HepG2 (cell line): ENCODE results near the gene CPT1B. TPM values are rescaled to one million over a fixed set of nuclear protein-coding genes. Genes with fewer than 3 reads are reported as not detected.

Experiments
- ATAC-seq: fragments of 200-7000 bp; cut with Tn5 transposase; 3 replicates; pipeline ENCODE4 v1.9.1; 2020; ENCODE audit warnings: mild to moderate bottlenecking, moderate library complexity
- BruUV-seq: library from RNA; stranded (reverse); fragments of 400-500 nt; replicated peaks from 2 replicates; lab custom pipeline; 2021; lab: Mats Ljungman, UMichigan
- CTCF ChIA-PET: fragments of 300-600 bp; formaldehyde crosslinking; extraction: SDS; loops from one replicate; lab custom pipeline; 2021; ENCODE audit warnings: low total read pairs, inconsistent platforms, low intra/inter-chr PET ratio; lab: Yijun Ruan, JAX
- POLR2A ChIA-PET: fragments of 350-600 bp; sonication (Branson Sonifier 250); formaldehyde crosslinking; loops from one replicate; lab custom pipeline; 2020; ENCODE audit warnings: antibody characterized with exemption, inconsistent platforms; lab: Yijun Ruan, JAX
- DNase-seq: peaks from one replicate; pipeline ENCODE4 v3.0.0-alpha.2; 2015; ENCODE audit warnings: low spot score
- FAIRE-seq: peaks from 3 replicates; lab custom pipeline; 2011; peaks lifted over from hg19 to GRCh38; lab: Jason Lieb, UNC
- H2AFZ ChIP-seq: one replicate; pipeline ENCODE4 v1.6.1; 2011; ENCODE audit warnings: low read length, inconsistent platforms
- H3K27ac ChIP-seq: fragments of 300-600 bp; 3 replicates; pipeline ENCODE4 v1.8.0; 2011; ENCODE audit warnings: mixed run types, mild to moderate bottlenecking, mixed read lengths, low read length, inconsistent platforms; ENCODE audit not compliant: insufficient read depth; ENCODE audit errors: extremely low read length
- H3K27me3 ChIP-seq, 2 experiments: fragments of 200-600 bp in 1 of 2; 2 replicates in 1 of 2; 3 replicates in 1 of 2; pipeline versions ENCODE4 v1.6.0 to v1.8.0; 2011; ENCODE audit warnings: low read length in 2 of 2, mild to moderate bottlenecking in 2 of 2, moderate library complexity in 2 of 2, inconsistent platforms in 1 of 2; ENCODE audit not compliant: insufficient read depth in 2 of 2, control insufficient read depth in 1 of 2
- H3K36me3 ChIP-seq, 2 experiments: fragments of 200-600 bp in 1 of 2; replicated peaks in 1 of 2; 2 replicates in 1 of 2; 3 replicates in 1 of 2; pipeline versions ENCODE4 v1.5.1 to v1.8.0; 2011; ENCODE audit warnings: low read length in 2 of 2, inconsistent platforms in 1 of 2; ENCODE audit not compliant: insufficient read depth in 2 of 2, control insufficient read depth in 1 of 2
- H3K4me1 ChIP-seq: 2 replicates; pipeline ENCODE4 v1.5.1; 2012; ENCODE audit warnings: low read length, inconsistent platforms; ENCODE audit not compliant: insufficient read depth
- H3K4me2 ChIP-seq: 2 replicates; pipeline ENCODE4 v1.6.0; 2011; ENCODE audit warnings: low read depth, low read length, inconsistent platforms
- H3K4me3 ChIP-seq, 3 experiments: fragments of 200-600 bp in 1 of 3; sonication (generic), shearing (Covaris generic) in 1 of 3; replicated peaks in 1 of 3; 2 replicates each; pipeline ENCODE4 v1.5.1; 2011 to 2016; ENCODE audit warnings: low read length in 3 of 3, inconsistent platforms in 2 of 3, low read depth in 2 of 3, mild to moderate bottlenecking in 2 of 3, control low read depth in 1 of 3, mixed read lengths in 1 of 3; ENCODE audit not compliant: insufficient read depth in 1 of 3
- H3K79me2 ChIP-seq: one replicate; pipeline ENCODE4 v1.6.1; 2011; ENCODE audit warnings: low read length, inconsistent platforms; ENCODE audit not compliant: insufficient read depth
- H3K9ac ChIP-seq: 2 replicates; pipeline ENCODE4 v1.6.0; 2011; ENCODE audit warnings: mild to moderate bottlenecking, low read depth, low read length, inconsistent platforms; ENCODE audit not compliant: insufficient read depth
- H3K9me3 ChIP-seq: 2 replicates; pipeline ENCODE4 v1.5.1; 2012; ENCODE audit warnings: mild to moderate bottlenecking, low read length
- H4K20me1 ChIP-seq: 2 replicates; pipeline ENCODE4 v1.6.0; 2011; ENCODE audit warnings: inconsistent platforms, mild to moderate bottlenecking, low read length, moderate library complexity; ENCODE audit not compliant: insufficient read depth
- ELF3 ChIP-seq: IDR thresholded peaks from 2 replicates; pipeline ENCODE4 v1.6.1; 2016; ENCODE audit warnings: missing genetic modification reagents, missing compliant biosample characterization
- HNRNPL ChIP-seq: fragments of 200-400 bp; formaldehyde crosslinking; IDR thresholded peaks from 2 replicates; pipeline ENCODE4 v1.6.1; 2017; ENCODE audit warnings: mild to moderate bottlenecking, low read depth, low read length
- HOXA9 ChIP-seq: sonication (generic); formaldehyde crosslinking; IDR thresholded peaks from 2 replicates; pipeline ENCODE4 v1.8.1; 2022; ENCODE audit warnings: missing genetic modification reagents, mild to moderate bottlenecking, moderate library complexity, borderline replicate concordance
- KAT7 ChIP-seq: IDR thresholded peaks from 2 replicates; pipeline ENCODE4 v1.6.1; 2018; ENCODE audit warnings: borderline replicate concordance, missing compliant biosample characterization
- NR2C2 ChIP-seq: sonication (generic); formaldehyde crosslinking; IDR thresholded peaks from 2 replicates; pipeline ENCODE4 v1.4.0; 2020; ENCODE audit warnings: missing genetic modification reagents, mild to moderate bottlenecking, moderate library complexity, borderline replicate concordance
- PHF21A ChIP-seq: sonication (generic); formaldehyde crosslinking; IDR thresholded peaks from 2 replicates; pipeline ENCODE4 v1.5.0; 2020; ENCODE audit warnings: mild to moderate bottlenecking, missing genetic modification reagents
- RXRB ChIP-seq: IDR thresholded peaks from 2 replicates; pipeline ENCODE4 v1.6.1; 2016; ENCODE audit warnings: borderline replicate concordance, missing genetic modification reagents, missing compliant biosample characterization
- SALL1 ChIP-seq: sonication (generic); formaldehyde crosslinking; IDR thresholded peaks from 2 replicates; pipeline ENCODE4 v1.8.0; 2022; ENCODE audit warnings: mild to moderate bottlenecking, missing genetic modification reagents
- SUZ12 ChIP-seq: fragments of 150-350 bp; IDR thresholded peaks from 2 replicates; pipeline ENCODE4 v1.6.1; 2014; ENCODE audit warnings: low read depth, low read length
- ZNF7 ChIP-seq: IDR thresholded peaks from 2 replicates; pipeline ENCODE4 v1.6.1; 2016; ENCODE audit warnings: missing biosample characterization, missing genetic modification reagents
- WGBS: methylation state at CpG from one replicate; pipeline ENCODE4 v1.1.6; 2017; ENCODE audit warnings: low lambda C conversion rate; 5-methylcytosine and 5-hydroxymethylcytosine counted together
- in situ Hi-C: cut with HindIII; loops from 2 replicates; pipeline ENCODE4 v1.10.0; 2017; ENCODE audit warnings: low pct_unique_long_range_greater_than_20kb; ENCODE audit not compliant: extremely low pct_ligation_motif_present
- intact Hi-C: fragments of 100-400 bp; cut with micrococcal nuclease; formaldehyde crosslinking; loops from one replicate; pipeline ENCODE4 v1.10.0; 2022; ENCODE audit not compliant: unreplicated experiment
- polyA plus RNA-seq, 8 experiments: library from polyadenylated mRNA; depleted of rRNA in 3 of 8; stranded (reverse) in 7 of 8; unstranded in 1 of 8; fragments of >200 nt; fragmentation: Illumina TruSeq in 4 of 8; extraction: Trizol in 4 of 8; gene quantifications; 2 replicates each; pipeline versions ENCODE4 v1.2.1 to v1.2.3, GENCODE V29; 2011 to 2016; ENCODE audit warnings: low read depth in 4 of 8, missing spikeins in 1 of 8, mixed read lengths in 1 of 8; ENCODE audit not compliant: insufficient read depth in 1 of 8
- total RNA-seq, 5 experiments: library from RNA; depleted of rRNA; stranded (reverse); fragments of >200 nt; fragmentation: Illumina TruSeq; extraction: Trizol; gene quantifications; 2 replicates each; pipeline ENCODE4 v1.2.3, GENCODE V29; 2016; ENCODE audit warnings: low read depth in 1 of 5
- TF ChIP-seq, protein P1 (sequence below): sonication (generic); formaldehyde crosslinking; IDR thresholded peaks from 2 replicates; pipeline ENCODE4 v1.4.0; 2020; ENCODE audit warnings: mild to moderate bottlenecking, missing genetic modification reagents
- TF ChIP-seq, protein P2 (sequence below): sonication (generic); formaldehyde crosslinking; IDR thresholded peaks from 2 replicates; pipeline ENCODE4 v1.9.0; 2022; ENCODE audit warnings: missing genetic modification reagents, mild to moderate bottlenecking, borderline replicate concordance
- TF ChIP-seq, protein P3 (sequence below): sonication (generic); formaldehyde crosslinking; IDR thresholded peaks from 2 replicates; pipeline ENCODE4 v1.8.1; 2023; ENCODE audit warnings: mild to moderate bottlenecking, moderate library complexity, missing genetic modification reagents

CPT1B gene
- total and polyA plus RNA-seq, 2 of the 13 experiments (the other 11 are each of a cell fraction or from before 2014, with no cell fraction given) = 9.2 to 19.5 TPM

DNA sequence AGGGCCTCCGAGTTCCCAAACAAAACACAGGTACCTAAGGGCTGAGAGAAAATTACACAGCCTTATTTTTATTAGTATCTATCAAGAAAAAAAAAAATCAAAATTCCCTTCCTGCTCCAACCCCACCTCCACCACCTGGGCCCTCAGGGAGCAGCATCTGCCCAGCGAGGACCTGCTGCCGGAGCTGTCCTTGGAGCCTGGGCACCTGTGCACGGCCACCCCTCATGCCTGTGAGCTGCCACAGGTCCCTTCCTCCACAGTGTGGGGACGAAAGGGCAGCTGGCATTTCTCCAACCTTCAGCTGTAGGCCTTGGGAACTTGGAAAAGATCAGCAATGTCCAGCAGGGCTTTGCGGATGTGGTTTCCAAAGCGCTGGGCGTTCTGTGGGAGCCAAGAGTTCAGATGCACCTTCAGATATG is 9.2 kb downstream of the CPT1B start:
- intact Hi-C loops (no loop called here), in situ Hi-C loops (loop anchor here (5.0 kb wide), 1 partner anchor 37 kb away; the partner anchor contains the start of gene TYMP)
- H3K4me3 ChIP-seq = peak overlapping the region in 1 of 3 experiments; percentile 7; a peak in 1 of 6 replicates
- peak overlapping the region; percentile 52 for H3K4me2 ChIP-seq
- BruUV-seq = TSS peak; percentile 83
- H3K27ac ChIP-seq = peak overlapping the region; percentile 83
- CTCF ChIA-PET = no interaction called here
- POLR2A ChIA-PET = interaction anchor here (0.9 to 3.2 kb wide), 12 partner anchors 9 to 131 kb away, joined by 3 to 30 read pairs (median 4); partner anchors contain the start of genes CHKB, CPT1B, KLHDC7B and SCO2
- peak overlapping the region; percentile 47 for H3K9ac ChIP-seq
- DNase-seq = peak; percentile 78
- ATAC-seq = peak; percentile 86
- H3K4me1 ChIP-seq = peaks cover 34% of the 10 kb centered on the region
- H4K20me1 ChIP-seq = no peaks in the 10 kb centered on the region
- peaks cover 4 to 5% of the 10 kb centered on the region in 2 experiments; a peak in 2 of 5 replicates for H3K36me3 ChIP-seq
- H2AFZ ChIP-seq = no peak overlapping the region
- no peak for FAIRE-seq
- no peaks in the 10 kb centered on the region for H3K27me3 ChIP-seq
- no peaks in the 10 kb centered on the region for H3K9me3 ChIP-seq
- no peaks in the 10 kb centered on the region for H3K79me2 ChIP-seq
- WGBS = 6% methylated on average over 5 of the region's 8 CpGs
- 0 out of 2 replicates have a peak, but pooled peaks have one; percentile 46 for TF ChIP-seq SALL1 (CRISPR knock-in tag)
- peak; percentile 58; the same call in 1 of the 2 replicates for TF ChIP-seq RXRB
- peak; percentile 32; the same call in 1 of the 2 replicates for TF ChIP-seq PHF21A
- TF ChIP-seq KAT7 (CRISPR knock-in tag) = 0 out of 2 replicates have a peak, but pooled peaks have one; percentile 32
- TF ChIP-seq, protein P1, sequence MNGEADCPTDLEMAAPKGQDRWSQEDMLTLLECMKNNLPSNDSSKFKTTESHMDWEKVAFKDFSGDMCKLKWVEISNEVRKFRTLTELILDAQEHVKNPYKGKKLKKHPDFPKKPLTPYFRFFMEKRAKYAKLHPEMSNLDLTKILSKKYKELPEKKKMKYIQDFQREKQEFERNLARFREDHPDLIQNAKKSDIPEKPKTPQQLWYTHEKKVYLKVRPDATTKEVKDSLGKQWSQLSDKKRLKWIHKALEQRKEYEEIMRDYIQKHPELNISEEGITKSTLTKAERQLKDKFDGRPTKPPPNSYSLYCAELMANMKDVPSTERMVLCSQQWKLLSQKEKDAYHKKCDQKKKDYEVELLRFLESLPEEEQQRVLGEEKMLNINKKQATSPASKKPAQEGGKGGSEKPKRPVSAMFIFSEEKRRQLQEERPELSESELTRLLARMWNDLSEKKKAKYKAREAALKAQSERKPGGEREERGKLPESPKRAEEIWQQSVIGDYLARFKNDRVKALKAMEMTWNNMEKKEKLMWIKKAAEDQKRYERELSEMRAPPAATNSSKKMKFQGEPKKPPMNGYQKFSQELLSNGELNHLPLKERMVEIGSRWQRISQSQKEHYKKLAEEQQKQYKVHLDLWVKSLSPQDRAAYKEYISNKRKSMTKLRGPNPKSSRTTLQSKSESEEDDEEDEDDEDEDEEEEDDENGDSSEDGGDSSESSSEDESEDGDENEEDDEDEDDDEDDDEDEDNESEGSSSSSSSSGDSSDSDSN (CRISPR knock-in tag) = peak; percentile 78
- TF ChIP-seq NR2C2 (CRISPR knock-in tag) = 0 out of 2 replicates have a peak, but pooled peaks have one; percentile 24
- TF ChIP-seq, protein P2, sequence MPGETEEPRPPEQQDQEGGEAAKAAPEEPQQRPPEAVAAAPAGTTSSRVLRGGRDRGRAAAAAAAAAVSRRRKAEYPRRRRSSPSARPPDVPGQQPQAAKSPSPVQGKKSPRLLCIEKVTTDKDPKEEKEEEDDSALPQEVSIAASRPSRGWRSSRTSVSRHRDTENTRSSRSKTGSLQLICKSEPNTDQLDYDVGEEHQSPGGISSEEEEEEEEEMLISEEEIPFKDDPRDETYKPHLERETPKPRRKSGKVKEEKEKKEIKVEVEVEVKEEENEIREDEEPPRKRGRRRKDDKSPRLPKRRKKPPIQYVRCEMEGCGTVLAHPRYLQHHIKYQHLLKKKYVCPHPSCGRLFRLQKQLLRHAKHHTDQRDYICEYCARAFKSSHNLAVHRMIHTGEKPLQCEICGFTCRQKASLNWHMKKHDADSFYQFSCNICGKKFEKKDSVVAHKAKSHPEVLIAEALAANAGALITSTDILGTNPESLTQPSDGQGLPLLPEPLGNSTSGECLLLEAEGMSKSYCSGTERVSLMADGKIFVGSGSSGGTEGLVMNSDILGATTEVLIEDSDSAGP (CRISPR knock-in tag) = peak; percentile 25; the same call in 1 of the 2 replicates
- 0 out of 2 replicates have a peak, but pooled peaks have one; percentile 40 for TF ChIP-seq HNRNPL
- TF ChIP-seq, protein P3, sequence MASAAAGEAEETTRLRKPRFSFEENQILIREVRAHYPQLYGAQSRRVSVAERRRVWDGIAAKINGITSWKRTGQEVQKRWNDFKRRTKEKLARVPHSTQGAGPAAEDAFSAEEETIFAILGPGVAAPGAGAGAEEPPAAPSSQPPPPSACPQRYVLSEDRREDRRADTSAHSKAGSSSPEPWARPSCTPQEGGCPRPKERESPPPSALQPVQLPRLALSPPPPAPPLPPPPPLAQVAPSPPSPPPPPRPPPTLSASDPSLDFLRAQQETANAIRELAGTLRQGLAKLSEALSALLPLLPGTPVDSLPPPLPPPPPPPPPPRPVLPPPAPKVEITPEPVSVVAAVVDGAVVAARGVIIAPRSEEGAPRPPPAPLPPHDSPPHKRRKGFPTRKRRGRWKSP (CRISPR knock-in tag) = peak; percentile 36; the same call in 1 of the 2 replicates
- TF ChIP-seq ELF3 = peak; percentile 46; the same call in 1 of the 2 replicates
- TF ChIP-seq HOXA9 (CRISPR knock-in tag) = no peak
- TF ChIP-seq ZNF7 (CRISPR knock-in tag) = no peak
- TF ChIP-seq SUZ12 = no peak
